Cardiac fibroblast (primary cell): ENCODE results near the gene PEX16.

ENCODE experiments used
- DNase-seq, 2 donors: peaks; one replicate each; pipeline versions ENCODE4 v3.0.0 to v3.0.0-alpha.2; 2010; ENCODE audit warnings: low read depth in 2 of 2
- H3K4me3 ChIP-seq, 2 donors: replicated peaks in 1 of 2; 1 replicate in 1 of 2; 2 replicates in 1 of 2; pipeline ENCODE4 v1.5.1; 2011; ENCODE audit warnings: low read depth in 2 of 2, low read length in 2 of 2, mild to moderate bottlenecking in 2 of 2, moderate library complexity in 1 of 2
- TF ChIP-seq, protein P1 (sequence below): IDR thresholded peaks from one replicate; pipeline ENCODE4 v1.5.1; 2011; ENCODE audit warnings: low read depth, mild to moderate bottlenecking, low read length, inconsistent platforms

Gene PEX16

GRCh38 chr11:45885274-45885920 is 32.3 kb downstream of the PEX16 start, which contains the start of gene MAPK8IP1:
TSS of gene MAPK8IP1 (plus strand) at chr11:45885651. CDS start at chr11:45885821, 170 bp downstream.
- DNase-seq, result peak in 1 of 2 donors; percentile 25
- H3K4me3 ChIP-seq, result peak within 1 kb of the TSS; percentile 46
- TF ChIP-seq, protein P1, sequence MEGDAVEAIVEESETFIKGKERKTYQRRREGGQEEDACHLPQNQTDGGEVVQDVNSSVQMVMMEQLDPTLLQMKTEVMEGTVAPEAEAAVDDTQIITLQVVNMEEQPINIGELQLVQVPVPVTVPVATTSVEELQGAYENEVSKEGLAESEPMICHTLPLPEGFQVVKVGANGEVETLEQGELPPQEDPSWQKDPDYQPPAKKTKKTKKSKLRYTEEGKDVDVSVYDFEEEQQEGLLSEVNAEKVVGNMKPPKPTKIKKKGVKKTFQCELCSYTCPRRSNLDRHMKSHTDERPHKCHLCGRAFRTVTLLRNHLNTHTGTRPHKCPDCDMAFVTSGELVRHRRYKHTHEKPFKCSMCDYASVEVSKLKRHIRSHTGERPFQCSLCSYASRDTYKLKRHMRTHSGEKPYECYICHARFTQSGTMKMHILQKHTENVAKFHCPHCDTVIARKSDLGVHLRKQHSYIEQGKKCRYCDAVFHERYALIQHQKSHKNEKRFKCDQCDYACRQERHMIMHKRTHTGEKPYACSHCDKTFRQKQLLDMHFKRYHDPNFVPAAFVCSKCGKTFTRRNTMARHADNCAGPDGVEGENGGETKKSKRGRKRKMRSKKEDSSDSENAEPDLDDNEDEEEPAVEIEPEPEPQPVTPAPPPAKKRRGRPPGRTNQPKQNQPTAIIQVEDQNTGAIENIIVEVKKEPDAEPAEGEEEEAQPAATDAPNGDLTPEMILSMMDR, result no peak

GRCh38 chr11:45884596-45885185 is 33.0 kb downstream of the PEX16 start:
- TF ChIP-seq, protein P1, result no peak
- no peak for DNase-seq
- no peak overlapping the region for H3K4me3 ChIP-seq

GRCh38 chr11:45881708-45882368 is 35.8 kb downstream of the PEX16 start:
- no peak overlapping the region for H3K4me3 ChIP-seq

GRCh38 chr11:45880772-45881570 is 36.7 kb downstream of the PEX16 start:
- TF ChIP-seq, protein P1, result no peak
- DNase-seq, result peak in 1 of 2 donors; percentile 17
- no peak overlapping the region for H3K4me3 ChIP-seq

More at GRCh38 chr11:45881708-45882368, 35.8 kb downstream of the PEX16 start:
- TF ChIP-seq, protein P1, result no peak
- peak in 1 of 2 donors; percentile 14 for DNase-seq

- no peak overlapping the region for H3K4me3 ChIP-seq
- TF ChIP-seq, protein P1, result no peak
- peak in 1 of 2 donors; percentile 15 for DNase-seq
Measured at GRCh38 chr11:45879803-45880686, 37.6 kb downstream of the PEX16 start.
